ENCODE measurements around the gene MAN1A1.

Gene MAN1A1

DNA sequence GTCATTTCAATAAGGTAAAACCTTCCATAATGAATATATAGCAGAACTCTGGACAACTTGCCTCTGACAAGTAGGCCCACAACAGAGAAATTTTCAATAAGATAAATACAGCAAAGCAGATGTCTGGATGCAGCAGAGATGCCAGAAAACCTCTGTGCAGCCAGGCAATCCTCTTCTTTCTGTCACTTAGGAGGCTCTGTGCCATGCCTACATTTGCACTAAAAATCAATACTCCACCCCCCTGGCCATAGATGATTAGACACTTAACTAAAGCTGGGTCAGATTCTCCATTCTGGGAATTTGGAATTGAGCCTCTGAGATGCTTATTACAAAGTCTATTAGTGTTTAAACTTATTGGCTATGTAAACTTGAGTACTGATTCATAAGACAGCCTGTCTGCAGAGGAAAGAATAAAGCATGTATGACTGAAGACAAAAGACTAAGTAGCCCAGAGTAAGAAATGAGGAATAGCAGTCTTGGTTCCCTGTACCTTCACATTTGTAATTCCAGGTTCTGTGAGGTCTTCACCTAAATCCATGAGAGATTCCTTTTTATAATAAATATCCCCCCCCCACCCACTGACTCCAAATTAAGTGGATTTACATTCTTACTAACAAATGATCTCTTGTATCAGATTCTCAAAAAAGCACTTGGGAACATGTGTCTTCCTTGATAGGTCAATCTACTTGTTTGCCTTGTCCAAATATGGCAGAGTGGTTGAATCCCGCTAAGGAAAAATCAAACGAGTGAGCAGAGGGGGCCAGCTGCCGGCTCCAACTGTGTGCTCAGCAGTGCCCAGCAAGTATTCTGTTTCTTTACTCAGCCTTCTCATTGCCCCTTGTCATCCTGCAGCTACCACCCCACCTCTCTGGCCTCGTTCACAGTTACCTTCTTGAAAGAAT, 20.4 kb downstream of the MAN1A1 start:
- FAIRE-seq: no peak
- DNase-seq (ENCODE audit: extremely low spot score, insufficient read length, low read depth): no peak

DNA sequence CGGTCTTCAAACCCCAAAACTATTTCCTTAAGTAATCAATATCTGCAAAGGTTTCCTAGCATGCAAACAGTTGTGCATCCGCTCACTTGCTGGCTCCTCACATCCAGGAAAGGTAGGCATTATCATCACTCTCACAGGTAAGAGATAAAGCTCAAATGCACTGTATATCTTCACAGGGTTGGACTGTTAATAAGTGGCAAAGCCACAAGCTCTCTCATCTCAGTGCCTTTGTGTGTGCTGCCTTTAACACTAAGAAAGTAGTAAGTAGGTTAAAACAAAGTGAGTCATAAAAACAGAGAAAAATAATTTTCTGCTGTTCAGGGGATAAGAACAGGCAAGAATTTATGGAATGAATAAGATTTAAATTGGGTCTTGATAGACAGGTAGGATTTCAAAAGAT, 21.3 kb downstream of the MAN1A1 start:
- no peak for FAIRE-seq
- DNase-seq (ENCODE audit: extremely low spot score, insufficient read length, low read depth): no peak

DNA sequence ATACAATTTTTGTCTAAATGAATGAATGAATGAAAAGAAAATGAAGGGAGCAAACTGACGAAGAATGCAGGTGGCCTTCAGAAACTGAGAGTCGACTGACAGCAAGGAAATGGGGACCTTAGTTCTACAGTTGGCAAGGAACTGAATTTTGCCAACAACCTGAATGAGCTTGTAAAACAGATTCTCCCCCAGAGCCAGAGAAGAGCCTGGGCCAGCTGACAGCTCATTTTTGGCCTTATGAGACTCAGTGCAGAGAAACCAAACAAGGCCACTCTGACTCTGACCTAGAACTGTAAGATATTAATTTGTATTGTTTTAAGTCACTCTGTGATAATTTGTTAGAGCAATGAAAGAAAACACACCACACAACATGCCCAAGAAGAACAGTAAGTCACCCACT, 21.8 kb downstream of the MAN1A1 start:
- no peak for FAIRE-seq
- no peak for DNase-seq (ENCODE audit: extremely low spot score, insufficient read length, low read depth)

DNA sequence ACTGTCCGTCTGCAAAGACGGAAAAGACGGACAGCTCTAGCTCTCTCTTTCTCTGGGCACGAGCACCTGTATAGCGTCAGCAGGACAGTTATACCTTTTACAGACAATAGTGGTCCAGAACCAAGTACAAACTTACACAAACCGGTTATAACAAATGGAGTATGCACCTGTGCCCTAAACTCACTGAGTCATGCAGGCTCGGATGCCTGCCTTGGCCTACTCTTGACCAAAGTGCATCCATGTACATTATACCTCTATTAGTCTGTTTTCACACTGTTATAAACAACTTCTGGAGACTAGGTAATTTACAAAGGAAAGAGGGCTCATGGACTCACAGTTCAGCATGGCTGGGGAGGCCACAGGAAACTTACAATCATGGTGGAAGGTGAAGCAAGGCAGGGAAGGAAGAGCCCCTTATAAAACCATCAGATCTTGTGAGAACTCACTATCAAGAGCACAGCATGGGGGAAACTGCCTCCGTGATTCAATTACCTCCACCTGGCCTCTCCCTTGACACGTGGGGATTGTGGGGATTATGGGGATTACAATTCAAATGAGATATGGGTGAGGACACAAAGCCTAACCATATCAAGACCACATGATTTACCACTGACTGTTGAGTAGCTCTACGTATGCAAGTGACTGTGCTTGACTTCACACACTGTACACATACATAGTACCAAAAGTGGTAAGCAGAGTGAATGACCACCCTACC, 23.1 kb downstream of the MAN1A1 start:
- DNase-seq (ENCODE audit: extremely low spot score, insufficient read length, low read depth): no peak
- no peak for FAIRE-seq

DNA sequence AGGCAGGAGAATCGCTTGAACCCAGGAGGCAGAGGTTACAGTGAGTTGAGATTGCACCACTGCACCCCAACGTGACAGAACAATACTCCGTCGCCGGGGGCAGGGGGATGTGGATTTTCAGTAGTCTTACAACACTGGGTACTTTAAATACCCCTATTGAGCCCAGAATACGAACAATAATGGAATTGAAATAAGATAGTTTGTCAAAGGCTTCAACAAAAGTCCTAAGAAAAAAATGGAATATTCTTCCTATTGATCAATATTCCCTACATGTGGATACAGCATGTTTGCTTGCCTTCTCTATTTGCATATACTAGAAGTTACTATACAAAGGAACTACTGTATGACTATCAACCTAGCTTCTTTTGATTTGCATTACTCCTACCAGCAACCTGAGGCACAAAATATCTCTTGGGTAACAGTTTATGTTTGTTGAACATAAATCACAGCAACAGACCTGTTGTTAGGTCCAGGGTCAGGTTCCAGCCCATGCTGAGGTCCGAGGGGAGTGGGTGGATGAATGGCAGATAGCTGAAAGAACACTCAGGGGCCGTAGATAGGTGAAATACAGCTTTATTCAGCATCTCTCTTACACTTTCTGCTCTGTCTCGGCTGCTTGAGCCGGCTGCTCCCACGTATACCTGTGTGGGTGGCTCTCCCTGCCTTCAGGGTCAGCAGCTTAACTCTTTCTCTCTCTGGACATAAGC, 23.8 kb downstream of the MAN1A1 start:
- no peak for DNase-seq (ENCODE audit: extremely low spot score, insufficient read length, low read depth)
- no peak for FAIRE-seq

DNA sequence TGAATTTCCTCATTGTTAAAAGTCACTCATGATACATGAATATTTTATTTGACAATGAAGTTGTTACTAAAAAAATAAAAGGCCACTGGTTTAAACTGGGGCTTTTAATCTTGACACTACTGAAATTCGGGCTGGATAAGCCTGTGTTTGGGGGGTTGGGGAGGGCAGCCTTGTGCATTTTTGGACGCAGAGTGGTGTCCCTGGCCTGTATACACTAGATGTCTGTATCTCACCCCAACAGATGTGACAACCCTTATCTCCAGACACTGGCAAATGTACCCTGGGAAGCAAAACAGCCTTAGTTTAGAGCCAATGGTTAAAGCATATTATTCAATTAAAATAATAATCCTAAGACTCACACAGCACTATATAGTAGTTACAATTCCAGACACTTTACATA, 24.8 kb downstream of the MAN1A1 start:
- no peak for FAIRE-seq

DNA sequence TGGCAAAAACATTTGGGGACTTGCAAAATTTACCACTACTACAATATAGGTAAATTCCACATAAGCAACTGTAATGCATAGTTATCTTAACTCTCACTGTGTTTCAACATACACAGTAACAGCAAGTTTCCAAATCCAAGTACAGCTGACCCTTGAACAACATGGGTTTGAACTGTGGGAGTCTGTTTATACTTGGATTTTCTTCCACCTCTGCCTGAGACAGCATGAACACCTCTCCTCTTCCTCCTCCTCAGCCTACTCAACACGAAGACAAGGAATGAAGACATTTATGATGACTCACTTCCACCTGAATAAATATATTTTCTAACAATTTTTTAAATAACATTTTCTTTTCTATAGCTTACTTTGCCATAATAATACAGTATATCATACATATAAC, 25.6 kb downstream of the MAN1A1 start:
- FAIRE-seq (no peak), DNase-seq (ENCODE audit: extremely low spot score, insufficient read length, low read depth) (no peak)

More for the DNA sequence above, 24.8 kb downstream of the MAN1A1 start:
- no peak for DNase-seq (ENCODE audit: extremely low spot score, insufficient read length, low read depth)

DNA sequence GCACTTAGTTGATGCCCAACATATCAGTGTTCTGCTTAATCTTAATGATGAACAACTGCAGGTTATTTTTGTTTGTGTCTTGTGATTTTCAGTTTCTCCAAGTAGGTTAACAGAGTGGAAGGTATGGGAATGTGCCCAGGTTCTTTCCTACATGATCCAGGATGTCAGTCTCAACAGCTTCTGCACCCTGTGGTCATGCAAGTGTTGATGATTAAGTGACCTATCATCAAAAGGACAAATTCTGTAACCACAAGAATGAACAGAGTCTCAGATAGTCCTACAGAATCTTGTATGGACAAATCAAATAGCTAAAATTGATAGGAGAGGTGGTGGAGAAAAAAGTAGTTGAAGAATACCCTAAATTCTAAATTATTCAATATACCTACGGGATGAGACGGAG, 26.1 kb downstream of the MAN1A1 start:
- DNase-seq (ENCODE audit: extremely low spot score, insufficient read length, low read depth) (no peak), FAIRE-seq (no peak)

DNA sequence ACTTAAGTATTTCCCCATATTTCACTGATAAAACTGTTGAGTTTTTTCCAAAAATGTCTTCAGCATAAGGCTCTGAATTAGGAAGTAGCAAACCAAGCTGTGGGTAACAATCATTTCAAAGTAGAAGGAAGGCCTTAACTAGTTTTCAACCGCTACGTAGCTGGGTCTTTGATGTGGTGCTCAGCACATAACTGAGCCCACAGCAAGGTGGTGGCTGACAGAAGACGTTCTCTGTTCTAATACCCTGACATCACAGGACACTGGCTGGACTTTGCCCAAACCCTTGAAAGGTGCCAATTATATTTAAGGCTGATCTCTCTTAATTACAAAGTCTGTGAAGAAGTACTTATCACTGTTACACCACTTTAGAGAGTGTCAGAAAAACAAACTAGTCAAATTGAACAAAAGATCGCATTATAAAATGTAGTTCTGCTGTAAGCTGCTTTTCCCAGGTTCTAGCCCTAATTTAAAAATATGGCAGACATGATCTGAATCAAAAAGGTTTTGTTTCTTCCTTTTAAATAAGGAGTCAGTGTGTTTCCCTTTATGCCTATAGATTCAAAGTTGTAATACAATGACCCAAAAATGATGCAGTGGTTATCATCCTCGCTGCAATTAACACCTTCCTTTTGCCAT, 26.7 kb downstream of the MAN1A1 start:
- DNase-seq (ENCODE audit: extremely low spot score, insufficient read length, low read depth) (no peak), FAIRE-seq (no peak)

DNA sequence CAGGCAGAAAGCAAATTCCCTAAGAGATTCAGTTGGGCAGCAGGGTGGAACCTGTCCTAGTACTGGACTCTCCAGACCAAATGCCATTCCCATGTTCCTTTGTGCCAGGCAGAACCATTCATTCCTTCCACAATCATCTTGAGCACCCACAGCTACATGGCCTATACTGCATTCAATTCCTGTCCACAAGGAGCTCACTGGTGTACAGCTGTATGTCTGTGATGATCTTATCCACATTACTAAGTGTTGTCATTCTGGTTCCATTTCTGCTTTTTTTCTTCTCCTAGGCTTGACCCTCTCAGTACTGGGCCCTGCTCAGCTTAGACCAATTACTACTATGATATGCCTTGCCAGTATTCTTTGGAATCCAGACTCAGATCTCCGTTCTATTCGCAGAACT, 27.5 kb downstream of the MAN1A1 start:
- DNase-seq (ENCODE audit: extremely low spot score, insufficient read length, low read depth) (no peak), FAIRE-seq (no peak)

DNA sequence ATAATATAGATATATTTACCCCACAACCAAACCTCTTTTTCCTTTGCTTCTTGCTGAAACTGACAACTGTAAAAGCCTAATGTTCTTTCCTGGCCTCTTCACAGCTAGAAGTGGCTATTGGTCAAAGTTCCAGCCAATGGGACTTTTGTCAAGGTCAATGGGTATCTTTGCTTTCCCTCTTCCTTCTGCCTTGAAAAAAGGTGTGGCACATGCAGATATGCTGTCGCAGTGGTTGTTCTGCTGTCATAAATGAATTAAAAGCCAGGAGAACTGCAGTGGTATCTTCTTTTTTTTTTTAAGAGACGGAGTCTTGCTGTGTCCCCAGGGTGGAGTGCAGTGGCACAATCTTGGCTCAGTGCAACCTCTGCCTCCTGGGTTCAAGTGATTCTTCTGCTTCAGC, 29.9 kb downstream of the MAN1A1 start:
- FAIRE-seq (no peak), DNase-seq (ENCODE audit: extremely low spot score, insufficient read length, low read depth) (no peak)

DNA sequence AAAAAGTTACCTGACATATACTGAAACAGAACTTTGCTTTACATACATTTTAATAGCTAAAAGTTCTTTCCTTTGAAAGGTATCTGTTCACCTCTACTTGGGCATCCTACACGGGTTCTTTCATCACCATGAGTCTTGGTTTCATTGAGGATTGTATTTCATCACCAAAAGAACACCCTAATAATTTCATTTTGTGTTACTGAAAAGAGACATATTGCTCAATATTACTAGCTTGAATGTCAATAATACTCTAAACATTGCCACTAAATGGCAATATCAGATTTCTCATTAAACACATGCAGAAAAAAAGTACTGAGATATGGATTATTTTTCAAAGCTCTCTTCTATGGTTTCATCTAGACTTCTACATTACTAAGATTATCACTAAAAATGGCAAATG, 30.8 kb downstream of the MAN1A1 start:
- FAIRE-seq (no peak), DNase-seq (ENCODE audit: extremely low spot score, insufficient read length, low read depth) (no peak)

DNA sequence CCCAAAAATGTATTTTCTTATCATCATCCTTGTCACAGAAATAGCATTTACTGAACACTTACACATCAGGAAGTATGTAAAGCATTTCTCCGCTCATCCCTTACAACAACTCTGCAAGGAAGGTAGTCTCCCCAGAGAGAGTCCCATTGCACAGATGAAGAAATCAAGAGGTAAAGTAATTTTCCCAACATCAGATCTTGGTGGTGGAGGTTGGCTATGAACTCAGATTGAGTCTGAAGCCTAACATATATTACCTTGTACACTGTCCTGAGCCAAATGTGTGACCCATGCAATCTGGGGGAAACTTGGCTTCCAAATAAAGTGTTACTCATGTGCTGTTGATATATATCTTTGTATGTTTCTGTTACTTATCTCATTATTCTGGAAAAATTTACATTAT, 31.4 kb downstream of the MAN1A1 start:
- FAIRE-seq: no peak
- no peak for DNase-seq (ENCODE audit: extremely low spot score, insufficient read length, low read depth)

DNA sequence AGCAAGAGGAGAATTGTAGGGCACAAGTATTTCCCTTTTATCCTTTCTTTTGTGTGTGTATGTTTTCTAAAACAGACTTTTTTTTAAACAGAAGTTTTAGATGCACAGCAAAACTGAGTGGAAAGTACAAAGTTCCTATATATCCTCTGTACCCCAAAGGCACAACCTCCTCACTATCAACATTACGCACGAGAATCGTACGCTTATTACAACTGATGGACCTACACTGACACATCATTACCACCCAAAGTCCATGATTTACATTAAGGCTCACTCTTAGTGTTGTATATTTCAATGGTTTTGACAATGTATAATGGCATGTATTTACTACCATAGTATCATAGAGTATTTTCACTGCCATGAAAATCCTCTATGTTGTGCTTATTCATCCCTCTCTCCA, 32.6 kb downstream of the MAN1A1 start:
- DNase-seq (ENCODE audit: extremely low spot score, insufficient read length, low read depth): no peak
- FAIRE-seq: no peak

DNA sequence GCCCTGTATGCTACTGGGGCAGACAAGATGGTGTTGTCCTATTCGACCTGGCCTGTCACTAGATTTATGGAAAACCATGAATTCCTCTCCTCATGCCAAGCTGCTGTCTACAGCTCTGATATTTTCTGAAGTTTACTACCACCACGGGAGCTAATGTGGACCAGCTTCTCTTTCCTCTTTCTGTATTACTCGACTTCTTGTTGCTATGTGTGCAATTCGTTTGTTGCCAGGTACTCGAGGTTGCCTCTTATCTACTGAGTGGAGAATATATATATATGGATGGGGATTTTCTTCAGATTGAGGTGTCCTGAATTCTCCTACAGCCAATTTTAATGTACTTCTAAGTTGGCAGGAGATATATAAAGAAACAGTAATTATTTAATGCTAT, 34.7 kb downstream of the MAN1A1 start:
- DNase-seq (ENCODE audit: extremely low spot score, insufficient read length, low read depth) (no peak), FAIRE-seq (no peak)

DNA sequence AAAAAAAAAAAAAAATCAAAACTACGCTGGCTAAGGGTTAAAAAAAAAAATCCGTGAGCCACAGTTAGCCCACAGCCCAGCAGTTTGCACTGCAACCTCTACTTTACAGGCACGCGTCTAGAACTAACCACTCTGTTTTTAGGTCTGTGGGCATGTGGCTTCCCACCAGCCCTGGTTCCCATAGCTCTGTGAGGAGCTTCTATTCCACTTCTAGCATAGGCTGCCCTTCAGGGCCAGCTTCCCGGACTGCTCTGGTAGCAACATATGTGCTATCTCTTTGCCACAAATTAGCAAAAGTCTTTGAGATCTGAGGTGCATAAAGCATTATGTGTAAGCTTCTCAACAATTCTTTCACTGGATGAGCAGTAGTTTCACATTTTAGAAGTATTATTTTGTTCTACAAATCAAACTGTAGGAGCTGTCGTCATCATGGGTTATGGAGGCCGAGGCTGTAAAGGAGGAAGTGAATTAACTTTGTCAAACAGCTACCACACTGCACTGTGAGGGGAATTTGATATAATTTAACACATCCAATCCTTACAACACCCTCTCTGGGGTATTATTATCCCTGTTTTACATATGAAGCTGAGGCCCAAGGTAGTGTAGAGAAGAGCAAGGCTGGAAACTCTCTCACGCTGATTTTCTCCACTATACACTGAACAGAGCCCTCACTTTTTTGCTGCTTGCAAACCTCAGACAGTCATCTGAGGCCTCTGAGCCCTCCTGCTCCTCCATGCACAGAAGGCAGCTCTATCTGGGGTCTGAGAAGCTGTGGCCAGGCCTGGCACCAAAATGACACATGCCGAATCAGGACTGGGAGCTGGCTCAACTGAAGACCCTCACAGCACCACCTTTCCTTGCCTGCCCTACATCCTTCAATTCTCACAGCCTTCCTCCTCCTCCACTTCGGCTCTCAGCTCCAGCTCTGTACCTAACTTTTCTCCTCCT, 35.4 kb downstream of the MAN1A1 start:
- peak; percentile 82 for FAIRE-seq
- DNase-seq (ENCODE audit: extremely low spot score, insufficient read length, low read depth): no peak

DNA sequence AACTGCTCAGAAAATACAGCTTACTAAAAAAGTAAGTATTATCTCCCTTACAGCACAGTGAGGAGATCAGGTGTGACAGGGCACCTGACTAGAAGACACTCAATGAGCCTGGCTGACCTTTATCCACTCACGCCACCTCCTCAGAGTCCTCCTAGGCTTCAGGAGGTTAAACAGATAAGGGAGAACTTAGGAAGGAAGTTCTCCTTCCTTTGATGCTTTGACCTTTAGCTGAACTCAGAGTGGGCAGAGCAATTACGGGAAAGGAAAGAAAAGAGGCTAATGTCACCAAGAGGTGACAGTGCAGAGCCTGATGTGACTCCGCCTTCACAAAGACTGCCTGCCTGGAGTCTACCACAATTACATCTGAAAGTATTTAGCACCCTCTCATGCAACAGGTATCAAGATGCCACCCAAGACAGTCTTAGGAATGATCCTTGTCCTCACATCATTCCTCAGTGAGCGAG, 36.7 kb downstream of the MAN1A1 start:
- DNase-seq (ENCODE audit: extremely low spot score, insufficient read length, low read depth) (no peak), FAIRE-seq (peak; percentile 92)

DNA sequence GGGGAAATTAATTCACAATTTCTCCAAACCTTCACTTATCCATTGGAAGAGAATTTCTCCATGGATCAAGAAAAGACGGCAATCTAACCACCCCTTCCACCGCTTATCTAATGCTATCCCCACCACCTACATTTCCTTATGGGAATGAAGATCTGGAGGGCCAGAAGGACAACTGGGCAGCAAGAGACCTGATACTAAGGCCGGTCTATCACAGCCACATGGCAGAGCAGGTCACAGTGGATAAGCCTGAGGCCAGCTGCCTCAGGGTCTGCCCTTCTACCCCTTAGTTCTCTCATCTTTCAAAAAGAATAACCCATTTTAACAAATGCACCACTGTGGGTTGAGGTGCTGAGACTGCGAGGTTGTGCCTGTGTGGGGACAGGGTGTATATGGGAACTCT, 37.1 kb downstream of the MAN1A1 start:
- FAIRE-seq: no peak
- no peak for DNase-seq (ENCODE audit: extremely low spot score, insufficient read length, low read depth)

DNA sequence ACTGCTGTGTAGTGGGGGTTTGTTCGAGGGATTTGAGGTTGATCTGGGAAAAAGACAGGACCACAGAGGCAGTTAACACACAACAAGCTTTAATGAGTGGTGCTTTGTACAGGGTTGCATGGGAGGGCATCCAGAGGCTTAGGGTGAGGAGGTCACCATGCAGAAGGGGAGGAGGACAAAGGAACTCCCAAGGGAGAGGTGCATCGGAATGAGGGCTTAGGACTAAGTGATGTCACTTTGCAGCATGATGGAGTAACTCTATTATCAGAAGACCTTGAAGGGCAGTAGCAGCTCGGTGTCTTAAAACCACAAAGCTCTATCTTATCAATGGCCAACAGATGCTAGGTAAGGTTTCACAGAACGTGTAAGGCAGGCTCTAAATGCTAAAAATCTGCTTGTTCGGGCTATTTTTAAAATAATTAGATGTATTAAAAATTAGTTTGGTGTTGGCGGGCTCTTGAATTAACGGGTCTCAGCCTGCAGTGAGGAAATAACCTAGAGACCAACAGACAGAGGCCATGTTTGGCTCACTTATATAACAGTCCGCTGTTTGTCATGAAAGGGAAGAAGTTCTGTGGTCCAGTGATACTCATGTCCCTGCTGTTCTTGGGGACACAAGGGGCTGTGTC, 37.9 kb downstream of the MAN1A1 start:
- DNase-seq (ENCODE audit: extremely low spot score, insufficient read length, low read depth): no peak

More for the DNA sequence above, 37.9 kb downstream of the MAN1A1 start:
- FAIRE-seq: no peak

All from GM18507 (cell line).